Peyer's patch (tissue), 4 donors: ENCODE data around the gene SUMO4. TPM values are rescaled to one million over a fixed set of nuclear protein-coding genes. Genes with fewer than 3 reads are reported as not detected.

Experiments
- DNase-seq, 3 donors: peaks; one replicate each; pipeline ENCODE4 v3.0.0-alpha.2; 2017 to 2019
- H3K27ac ChIP-seq, 4 donors: fragments of 200-600 bp; sonication (generic); one replicate each; pipeline ENCODE4 v1.5.1; 2016 to 2019
- H3K27me3 ChIP-seq, 2 donors: fragments of 200-600 bp; sonication (generic); one replicate each; pipeline ENCODE4 v1.5.1; 2019
- H3K36me3 ChIP-seq, 3 donors: fragments of 200-600 bp; sonication (generic); one replicate each; pipeline ENCODE4 v1.5.1; 2016 to 2019
- H3K4me1 ChIP-seq, 4 donors: fragments of 200-600 bp; sonication (generic); one replicate each; pipeline ENCODE4 v1.5.1; 2016 to 2019
- H3K4me3 ChIP-seq, 4 donors: fragments of 200-600 bp; sonication (generic); 1 replicate in 3 of 4; 2 replicates in 1 of 4; pipeline ENCODE4 v1.5.1; 2016 to 2019; ENCODE audit warnings: mild to moderate bottlenecking in 1 of 4
- H3K9me3 ChIP-seq, 4 donors: fragments of 200-600 bp; sonication (generic); one replicate each; pipeline ENCODE4 v1.5.1; 2016 to 2019; ENCODE audit warnings: mild to moderate bottlenecking in 1 of 4
- CTCF ChIP-seq, 6 experiments: fragments of 450-650 bp in 4 of 6; fragments of 200-600 bp in 2 of 6; sonication (generic) in 1 of 6; IDR thresholded peaks; one replicate each; pipeline ENCODE4 v1.5.1; 2017 to 2019; ENCODE audit warnings: antibody characterized with exemption in 6 of 6, mild to moderate bottlenecking in 3 of 6, moderate library complexity in 1 of 6
- POLR2A ChIP-seq, 2 donors: fragments of 450-650 bp; IDR thresholded peaks; one replicate each; pipeline ENCODE4 v1.5.1; 2017; ENCODE audit warnings: antibody characterized with exemption in 2 of 2, mild to moderate bottlenecking in 2 of 2, moderate library complexity in 2 of 2
- total RNA-seq, 4 donors: library from RNA; depleted of rRNA; stranded (reverse); fragments of >200 nt; gene quantifications; one replicate each; pipeline ENCODE4 v1.1.0, GENCODE V29; 2016

The SUMO4 gene
- total RNA-seq, 4 donors from 2014 or later: 5.1 to 8.2 (median 7.0) TPM; not detected in 1

- DNase-seq: no peak
- Histone ChIP-seq H3K27ac (no peak overlapping the region), H3K9me3 (no peaks in the 10 kb centered on the region), H3K36me3 (no peaks in the 10 kb centered on the region), H3K4me1 (peaks cover 0 to 4% (median 0%) of the 10 kb centered on the region in 4 donors), H3K4me3 (no peak overlapping the region), H3K27me3 (no peaks in the 10 kb centered on the region)
- TF ChIP-seq CTCF (IDR thresholded peaks at IDR 0.05): no peak
Measured at GRCh38 chr6:149437212-149437611, 37.1 kb downstream of the SUMO4 start.

DNA sequence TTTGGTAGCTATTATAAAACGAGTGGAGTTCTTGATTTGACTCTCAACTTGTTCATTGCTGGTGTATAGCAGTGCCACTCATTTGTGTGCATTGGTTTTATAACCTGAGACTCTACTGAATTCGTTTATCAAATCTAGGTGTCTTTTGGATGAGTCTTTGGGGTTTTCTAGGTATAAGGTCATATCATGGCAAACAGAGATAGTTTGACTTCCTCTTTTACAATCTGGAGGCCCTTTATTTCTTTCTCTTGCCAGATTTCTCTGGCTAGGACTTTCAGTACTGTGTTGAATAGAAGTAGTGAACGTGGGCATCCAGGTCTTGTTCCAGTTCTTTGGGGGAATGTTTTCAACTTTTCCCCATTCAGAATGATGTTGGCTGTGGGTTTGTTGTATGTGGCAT, 38.8 kb downstream of the SUMO4 start:
- no peak for TF ChIP-seq CTCF (IDR thresholded peaks at IDR 0.05)
- TF ChIP-seq POLR2A (IDR thresholded peaks at IDR 0.05): no peak
- no peak for DNase-seq
- no peaks in the 10 kb centered on the region for H3K9me3 ChIP-seq
- H3K27ac ChIP-seq: no peak overlapping the region
- H3K27me3 ChIP-seq: no peaks in the 10 kb centered on the region
- H3K36me3 ChIP-seq: no peaks in the 10 kb centered on the region
- peaks cover 0 to 4% (median 0%) of the 10 kb centered on the region in 4 donors for H3K4me1 ChIP-seq
- no peak overlapping the region for H3K4me3 ChIP-seq

DNA sequence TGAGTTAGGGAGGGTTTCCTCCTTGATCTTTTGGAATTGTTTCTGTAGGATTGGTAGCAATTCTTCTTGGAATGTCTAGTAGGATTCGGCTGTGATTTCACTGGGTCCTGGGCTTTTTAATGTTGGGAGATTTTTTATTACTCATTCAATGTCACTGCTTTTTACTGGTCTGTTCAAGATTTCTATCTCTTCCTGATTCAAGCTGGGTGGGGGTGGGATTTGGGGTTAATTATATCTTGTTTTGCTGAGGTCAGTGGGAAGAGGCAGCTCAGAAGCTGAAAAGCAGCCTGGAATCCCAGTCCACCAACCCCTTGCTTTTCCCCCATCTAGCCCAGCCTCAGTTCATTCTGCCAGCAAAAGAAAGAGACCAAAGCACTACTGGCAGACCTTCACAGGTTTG, 39.6 kb downstream of the SUMO4 start:
- Histone ChIP-seq H3K4me1 (peaks cover 0 to 4% (median 0%) of the 10 kb centered on the region in 4 donors), H3K27me3 (no peaks in the 10 kb centered on the region), H3K36me3 (no peaks in the 10 kb centered on the region), H3K4me3 (no peak overlapping the region), H3K9me3 (no peaks in the 10 kb centered on the region), H3K27ac (no peak overlapping the region)
- no peak for DNase-seq
- TF ChIP-seq CTCF (IDR thresholded peaks at IDR 0.05): no peak
- TF ChIP-seq POLR2A (IDR thresholded peaks at IDR 0.05): no peak

DNA sequence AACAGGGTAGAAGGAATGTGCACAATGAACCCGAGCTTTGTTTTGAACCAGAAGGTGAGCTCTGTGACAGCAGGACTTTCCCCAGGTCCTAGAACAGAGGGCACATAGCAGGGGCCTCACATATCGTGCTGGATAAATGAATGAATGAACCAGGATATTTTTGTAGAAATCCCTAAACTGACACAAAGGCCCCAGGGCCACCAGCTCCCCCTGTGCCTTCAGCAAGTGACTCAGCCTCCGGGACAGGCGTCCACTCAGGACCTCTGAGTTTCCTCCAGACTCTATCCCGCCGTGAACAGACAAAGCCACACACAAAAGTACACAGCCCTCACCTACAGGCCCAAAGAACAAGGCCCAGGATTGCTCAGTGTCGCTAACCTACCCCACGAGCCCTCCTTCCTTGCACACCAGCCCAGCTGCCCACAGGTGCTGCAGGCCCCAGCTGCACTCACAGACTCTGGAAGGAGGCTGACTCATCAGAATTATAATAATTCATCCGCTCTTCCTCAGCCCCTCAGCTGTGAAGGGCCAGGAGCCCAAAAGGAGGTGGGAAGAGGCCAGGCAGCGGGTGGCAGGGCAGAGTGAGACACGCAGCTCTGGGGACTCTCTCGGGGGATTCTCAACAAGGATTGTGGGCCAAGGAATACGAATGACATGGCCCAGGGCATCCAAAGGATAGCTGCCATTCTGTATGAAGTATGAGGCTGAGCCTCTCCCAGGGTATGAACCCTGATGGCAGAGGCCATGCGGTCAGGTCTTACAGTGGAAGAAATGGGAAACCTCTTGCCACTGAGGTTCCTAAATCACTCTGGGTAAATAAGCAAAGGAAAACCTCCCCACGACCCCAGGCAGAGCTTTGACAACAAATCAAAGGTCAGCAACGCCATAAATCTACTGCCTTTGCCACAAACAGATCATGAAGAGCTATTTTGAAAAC, 40.9 kb downstream of the SUMO4 start:
- no peak for DNase-seq
- H3K36me3 ChIP-seq: no peaks in the 10 kb centered on the region
- no peak overlapping the region for H3K4me3 ChIP-seq
- no peak for TF ChIP-seq POLR2A (IDR thresholded peaks at IDR 0.05)
- no peak for TF ChIP-seq CTCF (IDR thresholded peaks at IDR 0.05)
- H3K27ac ChIP-seq: no peak overlapping the region
- no peaks in the 10 kb centered on the region for H3K9me3 ChIP-seq
- peaks cover 0 to 4% (median 0%) of the 10 kb centered on the region in 4 donors for H3K4me1 ChIP-seq
- no peaks in the 10 kb centered on the region for H3K27me3 ChIP-seq

DNA sequence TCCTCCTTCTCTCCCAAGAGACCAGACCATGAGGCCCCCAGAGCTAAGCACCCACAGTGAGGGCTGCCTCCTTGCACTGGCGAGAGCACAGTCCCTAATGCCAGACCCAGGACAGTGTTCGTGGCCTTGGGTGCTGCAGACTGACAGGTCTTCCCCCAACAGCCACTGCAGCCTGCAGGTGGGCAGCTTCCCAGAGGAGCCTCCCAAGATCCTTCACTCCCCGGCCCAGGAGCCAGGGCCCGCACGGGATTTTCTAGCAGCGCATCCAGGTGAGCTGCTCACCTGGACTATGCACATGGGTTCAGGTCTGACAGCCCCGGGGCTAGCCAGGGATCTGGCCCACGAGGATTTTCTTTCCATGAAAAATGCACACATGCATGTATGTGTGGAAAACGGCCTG, 41.7 kb downstream of the SUMO4 start:
- TF ChIP-seq POLR2A (IDR thresholded peaks at IDR 0.05): no peak
- TF ChIP-seq CTCF (IDR thresholded peaks at IDR 0.05): no peak
- peaks cover 0 to 4% (median 0%) of the 10 kb centered on the region in 4 donors for H3K4me1 ChIP-seq
- H3K36me3 ChIP-seq: no peaks in the 10 kb centered on the region
- no peaks in the 10 kb centered on the region for H3K9me3 ChIP-seq
- DNase-seq: no peak
- no peak overlapping the region for H3K4me3 ChIP-seq
- no peaks in the 10 kb centered on the region for H3K27me3 ChIP-seq
- no peak overlapping the region for H3K27ac ChIP-seq
